ENCODE data around the gene WDFY4.

DNA sequence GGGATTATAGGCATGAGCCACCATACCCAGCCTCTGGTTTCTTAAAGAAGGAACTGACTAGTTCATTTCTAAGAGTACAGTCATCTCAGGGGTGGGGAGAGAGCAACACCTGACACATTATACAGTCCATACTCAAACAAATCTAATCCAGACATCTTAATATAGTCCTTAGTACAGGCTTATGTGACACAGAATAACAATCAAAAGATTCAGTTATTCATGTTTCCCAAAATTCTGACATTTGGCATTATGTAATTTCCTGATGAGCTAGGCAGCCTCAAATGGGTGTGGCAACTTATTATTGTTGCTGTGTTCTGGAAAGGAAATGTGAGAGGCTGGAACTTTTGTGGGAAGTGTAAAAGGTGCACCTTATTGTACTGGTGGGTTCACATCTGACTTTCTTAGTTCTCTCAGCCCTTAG is 116.3 kb downstream of the WDFY4 start:
- TF ChIP-seq POU2F2 (IDR thresholded peaks at IDR 0.05; ENCODE audit: low read depth, low read length) (no peak), POLR2A (IDR thresholded peaks at IDR 0.05; ENCODE audit: low read depth, low read length) (no peak), POLR2AphosphoS5 (IDR thresholded peaks at IDR 0.05; ENCODE audit: low read depth, low read length) (no peak), TAF1 (IDR thresholded peaks at IDR 0.05; ENCODE audit: low read depth, low read length) (no peak)

All from GM12891 (cell line).